ENCODE results near the gene KIAA0408.

KIAA0408 gene

DNA sequence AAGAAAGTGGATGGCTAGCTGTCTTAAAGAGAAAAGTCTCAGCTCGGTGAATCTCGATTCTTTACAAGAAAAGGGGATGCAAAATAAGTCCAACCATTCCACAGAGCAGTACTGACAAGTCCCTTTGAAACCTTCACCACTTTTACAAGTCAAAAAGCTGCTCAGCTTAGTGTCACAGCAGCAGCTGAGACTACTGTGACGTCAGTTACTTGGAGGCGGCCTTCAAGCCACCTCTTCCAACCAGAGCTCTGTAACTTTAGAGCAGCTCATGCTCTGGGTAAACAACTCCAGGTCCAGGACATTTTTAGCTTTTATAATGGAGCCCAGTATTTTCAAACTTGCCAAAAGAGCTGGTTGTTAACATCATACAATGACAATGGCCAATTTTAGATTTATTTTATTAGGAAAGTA is at the start of gene KIAA0408:
Gene KIAA0408, minus strand, starts transcription at position 159 of the 411 bp plus-strand sequence. CDS start 5,408 bp downstream, outside the sequence.
- in situ Hi-C loops (cut with MboI; ENCODE audit: low sequenced_read_pairs), result no loop called here

DNA sequence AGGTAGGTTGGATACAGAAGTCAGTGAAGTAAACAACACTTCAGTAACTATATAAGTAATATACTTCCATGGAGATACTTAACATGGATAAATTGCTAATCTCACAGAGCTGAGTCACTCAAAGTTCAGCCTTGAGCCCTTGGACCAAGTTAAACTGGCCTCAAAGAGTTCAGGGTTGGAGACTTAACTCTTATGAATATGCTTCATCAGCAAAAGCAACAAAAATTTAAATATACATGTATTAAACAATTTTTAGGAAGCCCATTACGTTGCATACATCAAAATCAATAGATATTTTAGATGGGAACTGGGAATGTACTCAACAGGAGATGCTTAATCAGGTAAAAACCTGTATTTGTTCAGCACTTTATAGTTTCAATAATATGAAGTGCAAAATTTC is 47.7 kb upstream of the KIAA0408 start:
- in situ Hi-C loops (cut with MboI; ENCODE audit: low sequenced_read_pairs), result no loop called here

DNA sequence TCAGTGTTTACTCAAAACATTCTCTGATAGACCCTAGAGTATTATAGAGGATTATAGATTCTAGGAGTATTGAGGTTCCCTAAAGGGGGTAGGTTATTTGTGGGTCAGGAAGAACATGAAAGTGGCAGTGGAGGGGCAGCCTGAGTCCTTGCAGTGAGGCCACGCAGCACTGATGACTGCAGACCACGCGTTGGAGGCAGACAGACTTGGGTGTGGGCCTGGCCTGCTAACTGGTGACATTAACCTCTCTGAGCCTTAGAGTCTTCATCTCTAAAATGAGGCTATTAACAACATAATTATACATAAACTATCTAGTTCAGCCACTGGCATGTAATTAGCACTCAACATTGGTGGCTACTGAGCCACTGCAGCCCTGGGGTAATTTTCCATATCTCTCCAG is 43.8 kb upstream of the KIAA0408 start:
- in situ Hi-C loops (cut with MboI; ENCODE audit: low sequenced_read_pairs), result no loop called here

DNA sequence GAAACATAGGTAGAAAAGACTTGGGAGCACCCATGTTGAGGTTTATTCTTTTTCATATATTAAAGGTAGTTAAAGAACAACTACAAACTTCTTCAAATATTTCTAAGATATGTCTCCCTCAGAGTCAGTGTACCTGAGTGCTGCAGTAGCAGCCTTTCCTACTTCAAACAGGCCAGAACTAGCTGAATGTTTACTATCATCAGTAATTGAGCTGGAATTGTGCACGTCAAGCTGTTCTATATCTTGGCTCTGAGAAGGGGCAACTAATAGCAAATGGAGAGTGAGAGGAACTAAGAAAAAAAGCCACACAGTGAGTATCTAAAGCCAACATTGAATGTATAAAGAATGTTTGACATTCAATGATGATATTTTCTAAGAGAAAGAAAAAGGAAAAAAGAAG is 38.2 kb upstream of the KIAA0408 start:
- in situ Hi-C loops (cut with MboI; ENCODE audit: low sequenced_read_pairs), result no loop called here

DNA sequence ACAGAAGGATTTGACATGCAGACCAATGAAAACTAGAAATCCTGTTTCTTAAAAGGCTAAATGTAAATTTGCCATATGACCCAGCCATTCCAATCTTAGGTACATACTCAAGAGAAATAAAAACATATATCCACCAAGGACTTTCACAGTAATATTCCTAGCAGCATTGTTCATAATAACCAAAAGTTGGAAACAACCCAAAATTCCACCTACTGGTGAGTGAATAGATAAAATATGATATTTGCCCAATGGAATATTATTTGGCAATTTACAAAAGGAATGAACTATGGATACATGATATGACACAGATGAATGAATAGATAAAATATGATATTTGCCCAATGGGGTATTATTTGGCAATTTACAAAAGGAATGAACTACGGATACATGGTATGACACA is 37.3 kb upstream of the KIAA0408 start:
- in situ Hi-C loops (cut with MboI; ENCODE audit: low sequenced_read_pairs), result no loop called here

DNA sequence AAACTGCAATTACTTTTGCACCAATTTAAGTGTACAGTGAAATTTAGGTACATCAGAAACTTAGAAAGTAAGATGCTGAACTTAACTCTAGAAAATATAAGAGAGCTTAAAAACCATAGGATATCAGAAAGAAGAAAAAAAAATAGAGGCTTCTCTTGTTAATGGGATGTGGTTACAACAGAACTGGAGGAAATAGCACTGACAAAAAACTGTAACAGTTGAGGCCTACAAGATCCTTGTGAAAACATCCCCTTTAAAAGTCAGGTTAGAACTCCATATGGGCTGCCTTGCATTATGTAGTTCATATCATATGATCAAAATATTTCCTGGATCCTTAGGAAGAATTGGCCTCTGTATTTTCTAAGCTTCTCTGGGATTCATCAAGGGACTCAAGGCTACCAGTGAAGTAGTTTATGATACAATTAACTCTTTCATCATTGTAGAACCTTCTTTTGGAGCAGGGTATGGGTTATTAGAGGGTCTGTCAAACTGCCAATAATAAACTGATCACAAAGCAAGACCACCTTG is 35.1 kb upstream of the KIAA0408 start:
- in situ Hi-C loops (cut with MboI; ENCODE audit: low sequenced_read_pairs), result no loop called here

DNA sequence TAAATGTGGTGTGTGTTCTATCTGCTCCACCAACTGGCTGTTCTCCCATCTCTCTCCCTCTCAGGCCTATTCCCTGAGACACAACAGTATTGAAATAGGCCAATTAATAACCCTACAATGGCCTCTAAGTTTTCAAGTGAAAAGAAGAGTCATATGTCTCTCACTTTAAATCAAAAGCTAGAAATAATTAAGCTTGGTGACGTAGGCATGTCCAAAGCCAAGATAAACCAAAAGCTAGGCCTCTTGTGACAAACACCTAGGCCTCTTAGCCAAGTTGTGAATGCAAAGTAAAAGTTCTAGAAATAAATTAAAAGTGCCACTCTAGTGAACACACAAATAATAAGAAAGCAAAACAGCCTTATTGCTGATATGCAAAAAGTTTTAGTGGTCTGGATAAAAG is 30.1 kb upstream of the KIAA0408 start:
- in situ Hi-C loops (cut with MboI; ENCODE audit: low sequenced_read_pairs), result no loop called here

DNA sequence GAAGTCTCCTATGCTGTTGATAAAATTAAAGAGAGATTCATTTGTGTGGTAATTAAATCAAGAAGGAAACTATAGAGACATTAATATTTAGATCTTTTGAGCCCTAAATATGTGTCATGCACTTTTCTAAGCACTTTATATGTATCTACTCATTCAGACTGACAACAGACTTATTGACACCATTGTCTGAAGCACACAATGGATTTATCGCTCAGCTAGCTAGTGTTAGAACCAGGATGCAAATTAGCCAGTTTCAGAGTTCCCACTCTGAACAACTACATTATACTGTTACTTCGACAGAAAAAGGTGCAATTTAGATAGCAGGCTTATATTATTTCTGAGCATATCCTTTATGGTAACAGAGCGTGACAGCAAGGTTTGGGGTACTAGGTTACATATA is 27.7 kb upstream of the KIAA0408 start:
- in situ Hi-C loops (cut with MboI; ENCODE audit: low sequenced_read_pairs), result no loop called here

DNA sequence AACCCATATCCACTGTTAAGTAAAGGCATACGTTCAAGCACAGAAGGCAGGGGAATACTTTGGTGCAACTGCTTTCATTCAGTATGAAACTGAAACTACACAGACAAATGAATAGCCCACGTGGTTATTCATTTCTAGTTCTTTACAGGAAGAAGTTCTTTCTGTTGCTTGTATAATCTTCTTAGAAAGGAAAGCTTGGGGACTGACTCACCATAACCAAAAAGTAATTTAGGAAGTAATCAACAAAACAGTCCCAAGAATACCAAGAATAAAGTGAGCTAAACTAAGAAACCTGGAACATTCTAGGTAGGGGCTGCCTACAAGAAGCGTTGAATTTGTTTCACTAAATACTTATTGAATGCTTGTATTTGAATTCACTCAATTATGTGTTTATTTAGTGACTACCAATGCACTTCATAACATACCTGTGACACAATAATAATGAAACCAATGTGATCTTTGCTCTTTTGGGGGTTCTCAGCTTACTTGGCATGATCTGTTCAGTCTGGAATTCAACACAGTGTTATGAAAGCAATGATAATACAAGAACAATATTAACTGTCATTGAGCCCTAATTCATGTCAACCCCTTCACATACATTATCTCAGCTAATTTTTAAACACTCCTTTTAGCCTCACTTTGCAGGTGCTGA is 25.1 kb upstream of the KIAA0408 start:
- in situ Hi-C loops (cut with MboI; ENCODE audit: low sequenced_read_pairs), result no loop called here

DNA sequence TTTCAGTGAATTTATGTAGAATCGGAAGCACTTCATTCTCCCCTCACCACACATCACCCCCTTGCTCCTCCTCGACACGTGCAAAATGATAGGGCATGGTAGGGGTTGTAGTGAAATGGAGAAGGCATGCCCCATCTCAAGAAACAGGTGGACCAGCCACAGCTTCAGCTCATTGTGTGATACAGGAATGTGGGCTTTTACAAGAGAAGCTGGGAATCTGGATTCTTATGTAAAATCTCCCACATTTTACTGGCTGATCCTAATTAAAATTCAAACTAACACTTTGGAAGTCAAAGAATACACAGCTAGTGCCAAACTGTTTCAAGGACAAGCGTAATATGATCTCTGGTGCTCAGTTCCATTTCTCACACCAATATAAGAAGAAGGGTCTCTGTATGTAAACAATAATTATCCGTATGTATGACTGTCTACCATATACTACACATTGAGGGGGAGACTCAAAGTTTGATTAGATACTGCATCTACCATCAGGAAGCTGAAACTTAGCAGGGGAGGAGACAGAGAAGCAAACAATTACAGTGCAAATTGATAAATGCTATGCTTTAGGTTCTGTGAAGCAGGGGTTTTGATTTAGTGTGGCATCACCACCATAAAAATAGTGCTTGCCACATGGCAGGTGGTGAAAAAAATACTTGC is 24.3 kb upstream of the KIAA0408 start:
- in situ Hi-C loops (cut with MboI; ENCODE audit: low sequenced_read_pairs), result no loop called here

DNA sequence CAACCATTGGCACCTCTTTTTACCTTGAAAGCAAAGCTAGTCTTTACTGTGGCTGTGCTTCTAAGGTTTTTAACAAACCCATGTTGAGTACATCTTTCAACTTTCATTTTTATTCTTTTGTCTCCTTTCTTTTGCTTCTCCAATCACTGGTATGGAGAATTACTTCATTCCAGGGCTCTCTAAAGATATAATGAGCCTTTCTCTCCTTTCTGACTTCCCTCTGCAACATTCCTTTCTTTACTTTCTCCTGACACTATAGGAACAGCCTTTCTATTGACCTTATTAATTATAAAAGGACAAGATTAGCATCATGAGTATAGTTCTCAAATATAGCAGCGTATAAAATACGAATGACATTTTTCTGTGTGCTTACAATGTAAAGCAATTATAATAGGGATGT is 23.1 kb upstream of the KIAA0408 start:
- in situ Hi-C loops (cut with MboI; ENCODE audit: low sequenced_read_pairs), result no loop called here

DNA sequence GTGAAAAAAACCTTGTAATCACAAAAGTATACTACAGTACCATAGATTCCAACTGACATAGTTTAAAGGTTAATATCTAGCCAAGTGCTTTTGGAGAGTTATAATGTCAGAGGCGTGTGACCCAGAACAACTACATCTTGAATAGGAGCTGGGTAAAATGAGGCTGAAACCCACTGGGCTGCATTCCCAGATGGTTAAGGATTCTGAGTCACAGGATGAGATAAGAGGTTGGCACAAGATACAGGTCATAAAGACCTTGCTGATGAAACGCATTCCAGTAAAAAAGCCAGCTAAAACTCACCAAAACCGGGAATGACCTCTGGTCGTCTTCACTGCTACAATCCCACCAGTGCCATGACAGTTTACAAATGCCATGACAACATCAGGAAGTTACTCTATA is 22.4 kb upstream of the KIAA0408 start:
- in situ Hi-C loops (cut with MboI; ENCODE audit: low sequenced_read_pairs), result no loop called here

DNA sequence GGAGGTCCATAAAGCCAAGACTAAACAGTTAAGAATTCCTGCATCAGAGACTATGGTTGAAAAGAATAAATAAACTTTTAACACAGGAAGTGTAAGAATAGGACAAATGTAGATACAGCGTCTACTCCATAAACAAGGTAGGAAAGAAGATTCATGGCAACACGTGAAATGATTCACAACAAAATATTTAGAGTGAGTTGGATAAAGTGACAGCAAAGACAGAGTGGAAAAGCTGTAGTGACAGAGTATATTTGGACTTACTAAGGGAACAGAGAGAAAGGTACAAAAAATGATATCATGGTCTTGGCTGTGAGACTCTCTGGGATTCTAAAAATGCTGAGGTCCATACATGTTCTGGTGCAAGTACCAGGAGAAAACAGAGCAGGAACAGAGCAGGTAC is 21.9 kb upstream of the KIAA0408 start:
- in situ Hi-C loops (cut with MboI; ENCODE audit: low sequenced_read_pairs), result no loop called here

DNA sequence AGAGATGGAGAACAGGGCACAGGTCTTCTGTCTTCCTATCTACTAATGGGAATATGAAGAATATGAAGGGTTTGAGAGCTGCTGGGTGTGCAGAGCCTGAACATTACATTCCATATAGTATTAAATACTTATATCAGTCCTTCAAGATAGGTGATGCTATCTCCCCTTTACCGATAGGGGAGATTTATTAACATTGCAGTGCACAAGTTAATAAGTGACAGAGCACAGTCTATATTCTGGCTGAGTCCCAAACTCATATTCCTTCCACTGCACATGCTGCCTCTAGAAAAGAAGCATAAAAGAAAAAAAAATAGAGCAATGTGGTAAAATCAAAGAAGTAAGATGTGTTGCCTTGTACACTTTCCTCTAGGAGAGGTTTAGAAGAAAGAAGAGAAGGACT is 18.5 kb upstream of the KIAA0408 start:
- in situ Hi-C loops (cut with MboI; ENCODE audit: low sequenced_read_pairs), result no loop called here

DNA sequence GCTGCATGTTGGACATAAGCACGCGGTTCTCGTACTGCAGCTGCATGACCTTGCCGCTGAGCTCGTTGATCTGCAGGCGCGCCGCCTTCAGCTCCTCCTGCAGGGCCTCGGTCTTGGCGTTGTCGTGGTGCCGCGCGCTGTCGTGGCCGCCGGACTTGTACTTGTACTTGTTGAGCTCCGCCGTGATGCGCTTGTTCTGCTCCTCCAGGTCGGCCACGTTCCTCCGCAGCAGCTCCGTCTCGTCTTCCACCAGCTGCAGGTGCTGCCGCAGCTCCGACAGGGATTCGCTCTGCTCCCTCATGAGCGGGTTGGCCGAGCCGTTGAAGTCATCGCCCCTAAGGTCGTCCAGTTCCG is 16.6 kb upstream of the KIAA0408 start:
- in situ Hi-C loops (cut with MboI; ENCODE audit: low sequenced_read_pairs), result no loop called here

DNA sequence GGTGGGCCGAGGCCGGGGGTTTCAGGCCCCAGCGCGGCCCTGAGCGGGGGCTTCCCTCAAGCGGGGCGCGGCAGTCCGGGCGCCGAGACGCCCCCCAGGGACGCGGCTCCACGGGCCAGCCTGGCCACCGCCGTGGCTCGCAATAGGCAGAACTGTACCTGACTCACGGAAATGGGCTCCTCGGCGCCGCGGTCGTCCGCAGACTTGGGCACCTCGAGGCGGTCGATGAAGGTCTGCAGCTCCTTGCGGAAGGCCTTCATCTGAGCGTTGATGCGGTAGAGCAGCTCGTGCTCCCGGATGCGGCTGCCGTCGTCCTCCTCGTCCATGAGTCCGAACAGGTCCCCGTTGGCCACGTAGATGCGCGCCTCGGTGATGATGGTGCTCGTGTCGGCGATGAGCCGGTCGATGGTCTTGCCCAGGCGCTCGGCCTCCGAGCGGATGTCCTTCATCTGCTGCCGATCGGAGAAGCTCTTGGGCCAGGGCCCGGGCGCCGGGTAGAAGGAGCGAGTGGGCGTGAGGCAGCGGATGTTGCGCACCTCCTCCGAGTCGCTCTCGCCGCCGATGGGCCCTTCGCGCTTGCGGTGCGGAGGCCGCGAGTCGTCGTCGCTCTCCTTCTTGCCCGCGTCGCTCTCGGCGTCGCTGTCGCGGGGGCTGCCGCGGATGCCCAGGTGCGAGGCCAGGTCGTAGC is 16.1 kb upstream of the KIAA0408 start:
- in situ Hi-C loops (cut with MboI; ENCODE audit: low sequenced_read_pairs), result no loop called here

DNA sequence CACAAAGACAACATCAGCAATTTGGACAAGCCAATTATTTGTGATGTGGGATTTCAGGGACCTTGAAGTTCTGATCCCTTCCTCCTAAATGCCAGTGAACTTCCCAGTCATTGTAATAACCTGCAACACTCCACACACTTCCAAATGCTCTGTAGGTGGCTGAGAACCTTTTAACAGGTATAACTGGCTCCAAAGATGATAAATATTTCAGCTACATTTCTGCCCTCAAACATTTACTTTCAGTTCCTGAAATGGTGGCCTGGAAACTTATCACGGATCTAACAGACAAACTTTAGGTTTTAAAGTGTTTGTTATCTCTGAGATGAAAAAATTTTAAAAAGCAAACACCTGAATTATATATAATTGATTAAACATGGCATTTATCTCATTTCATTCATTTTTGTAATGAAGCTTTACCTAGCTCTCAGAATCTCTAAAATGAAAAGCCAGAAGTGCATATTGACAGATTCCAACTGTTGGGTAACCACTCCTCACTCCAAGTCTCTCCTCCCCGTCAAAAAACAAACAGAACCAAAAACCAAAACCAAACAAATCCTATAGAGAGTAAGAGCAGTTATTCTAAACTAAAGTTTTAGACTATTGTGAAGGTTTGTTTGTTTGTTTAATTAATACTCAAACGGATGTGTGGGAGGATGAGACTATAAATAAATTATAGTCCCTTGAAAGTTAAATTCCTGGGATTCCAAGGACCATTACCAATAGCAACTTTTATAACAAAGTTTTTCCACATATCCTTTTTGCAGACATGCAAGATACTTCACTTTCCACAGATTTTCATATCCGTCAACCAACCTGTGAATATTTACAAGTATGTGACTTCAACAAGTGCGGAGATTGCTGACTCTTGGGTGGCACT is 12.4 kb upstream of the KIAA0408 start:
- in situ Hi-C loops (cut with MboI; ENCODE audit: low sequenced_read_pairs), result no loop called here

DNA sequence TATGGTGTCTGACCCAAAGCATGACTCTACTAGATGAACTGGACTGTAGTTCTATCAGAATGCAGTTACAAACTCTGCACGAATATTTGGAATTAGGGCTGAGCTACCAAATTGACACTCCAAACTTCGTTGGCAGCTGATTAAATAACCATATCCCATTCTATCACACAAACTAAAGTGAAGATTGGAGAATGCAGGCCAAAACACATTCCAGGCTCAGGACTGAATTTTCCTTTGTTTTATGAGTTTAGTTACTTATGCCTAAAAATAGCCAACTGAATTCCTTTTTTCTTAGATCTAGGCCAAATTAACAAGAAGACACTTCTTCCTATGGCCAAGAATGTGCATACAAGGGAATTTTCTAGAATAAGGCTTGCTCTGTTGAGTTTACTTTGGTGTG is 9.7 kb upstream of the KIAA0408 start:
- in situ Hi-C loops (cut with MboI; ENCODE audit: low sequenced_read_pairs), result no loop called here

DNA sequence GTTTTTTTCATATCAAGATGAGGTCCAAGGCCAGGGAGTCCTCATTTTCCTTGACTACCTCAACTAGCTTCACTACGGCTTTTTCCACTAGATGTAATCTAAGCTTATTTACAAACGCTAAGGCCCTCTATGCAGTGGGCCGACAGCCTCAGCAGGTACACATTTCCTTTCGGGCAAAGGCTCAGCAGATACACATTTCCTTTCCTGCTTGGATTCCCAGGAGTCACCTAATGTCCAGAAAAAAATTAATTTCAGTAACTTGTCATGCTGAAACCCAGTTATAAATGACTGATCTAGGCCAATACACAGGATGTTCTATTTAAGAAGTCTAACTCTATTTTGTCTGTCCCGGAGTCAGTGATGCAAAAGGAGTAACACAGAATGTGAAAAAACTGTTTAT is 7.2 kb upstream of the KIAA0408 start:
- in situ Hi-C loops (cut with MboI; ENCODE audit: low sequenced_read_pairs), result no loop called here

DNA sequence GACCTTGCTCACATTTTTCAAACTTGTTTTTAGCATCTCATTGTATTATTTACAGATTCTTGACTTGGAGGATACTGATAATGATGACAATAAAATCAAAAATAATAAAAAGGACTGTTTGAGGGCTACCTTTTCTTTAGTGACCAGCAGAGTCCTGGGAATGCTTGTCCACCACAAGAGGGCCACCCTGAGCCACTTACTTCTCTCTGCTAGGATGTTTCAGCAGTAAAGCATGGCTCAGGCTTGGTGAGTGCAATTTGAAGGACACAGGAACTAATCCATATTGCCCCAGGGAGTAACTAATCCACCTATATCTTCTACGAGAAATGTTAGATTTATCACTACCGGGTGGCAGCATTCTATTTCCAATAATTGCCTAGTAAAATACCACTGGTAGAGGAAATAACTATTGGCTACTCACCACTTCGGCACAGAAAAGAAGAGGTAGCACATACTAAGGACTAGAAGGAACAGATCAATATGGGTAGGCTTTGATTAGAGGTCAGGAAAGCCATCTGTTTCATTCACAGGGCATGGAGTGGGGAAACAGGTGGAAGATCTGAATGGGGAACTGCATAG is 5.8 kb upstream of the KIAA0408 start:
- in situ Hi-C loops (cut with MboI; ENCODE audit: low sequenced_read_pairs), result no loop called here

All from hTERT RPE-1 (cell line).